ENCODE measurements around the gene ST6GALNAC6. TPM values are rescaled to one million over a fixed set of nuclear protein-coding genes. Genes with fewer than 3 reads are reported as not detected.

Gene ST6GALNAC6
- total and polyA plus RNA-seq, 10 of the 15 experiments (the other 5 are each of a cell fraction or from before 2014, with no cell fraction given), result 0.40 to 27.0 (median 16.8) TPM

GRCh38 chr9:127887792-127888191 lies 11.6 kb downstream of the ST6GALNAC6 start:
- peak; percentile 31 for TF ChIP-seq RAD21 (IDR thresholded peaks at IDR 0.05; ENCODE audit: insufficient read depth, low read depth, low read length)
- TF ChIP-seq ZBTB40 (IDR thresholded peaks at IDR 0.05; ENCODE audit: borderline replicate concordance), result no peak
- TF ChIP-seq CTCF (IDR thresholded peaks at IDR 0.05 in 2 of 3, conservative IDR thresholded peaks at IDR 0.05 in 1 of 3; ENCODE audit: control insufficient read depth in 2 of 3, extremely low read depth in 1 of 3, insufficient read depth in 1 of 3, low read depth in 3 of 3, low read length in 3 of 3), result peak; percentile 11 to 34 (median 21); a peak in 3 of 6 replicates
- in situ Hi-C loops (cut with MboI) (no loop called here), intact Hi-C loops (cut with micrococcal nuclease; ENCODE audit: unreplicated experiment) (no loop called here)
- Histone ChIP-seq H2AFZ (ENCODE audit: control insufficient read depth, low read depth, low read length) (no peak overlapping the region), H3K27ac (ENCODE audit: control insufficient read depth, insufficient read depth) (no peak overlapping the region), H3K4me2 (ENCODE audit: control insufficient read depth, insufficient read depth) (no peak overlapping the region), H4K20me1 (ENCODE audit: control insufficient read depth, insufficient read depth) (no peaks in the 10 kb centered on the region), H3K36me3 (ENCODE audit: control insufficient read depth in 2 of 2, insufficient read depth in 2 of 2, low read length in 1 of 2) (peaks cover 4 to 10% of the 10 kb centered on the region in 2 experiments; a peak in 3 of 4 replicates), H3K4me3 (no peak overlapping the region), H3K9me3 (replicated peaks; ENCODE audit: control insufficient read depth, insufficient read depth, low read length) (no peaks in the 10 kb centered on the region; the same call in 2 of the 3 replicates), H3K79me2 (ENCODE audit: control insufficient read depth, insufficient read depth, low read length) (no peaks in the 10 kb centered on the region), H3K4me1 (ENCODE audit: control insufficient read depth, insufficient read depth, low read length) (no peaks in the 10 kb centered on the region; the same call in 1 of the 2 replicates), H3K27me3 (replicated peaks in 1 of 2; ENCODE audit: control insufficient read depth in 2 of 2, insufficient read depth in 2 of 2, low read length in 1 of 2) (no peaks in the 10 kb centered on the region), H3K9ac (ENCODE audit: control insufficient read depth, insufficient read depth, low read length) (no peak overlapping the region)
- ChIA-PET RAD21 (ENCODE audit: unreplicated experiment) (interaction anchor here (1.5 kb wide), 1 partner anchor 153 kb away, joined by 3 read pairs; the partner anchor contains the start of gene TOR2A), POLR2A (no interaction called here), CTCF (interaction anchor here (0.8 to 1.6 kb wide), 2 partner anchors 33 to 55 kb away, joined by 3 to 4 read pairs; no protein-coding TSS in a partner anchor), SMC1A (ENCODE audit: uncharacterized antibody, unreplicated experiment) (interaction anchor here (1.2 kb wide), 1 partner anchor 33 kb away, joined by 4 read pairs; no protein-coding TSS in a partner anchor)
- no peak for DNase-seq (ENCODE audit: low read depth, low spot score)
- peak; percentile 87 for ATAC-seq
- 48% methylated on average over 2 of the region's 2 CpGs for WGBS (ENCODE audit: insufficient coverage, insufficient replicate concordance, low lambda C conversion rate, missing lambda C conversion rate)
- no TSS peak for BruUV-seq (replicated peaks)
- no peak for FAIRE-seq

Data from GM12878 (cell line).